ENCODE data around the gene ZNF791.
"Not testable (repeated sequence)": the region's sequence is repeated elsewhere in the genome, so short reads cannot be mapped to it uniquely, and the experiment has no call there.

The ZNF791 gene

DNA sequence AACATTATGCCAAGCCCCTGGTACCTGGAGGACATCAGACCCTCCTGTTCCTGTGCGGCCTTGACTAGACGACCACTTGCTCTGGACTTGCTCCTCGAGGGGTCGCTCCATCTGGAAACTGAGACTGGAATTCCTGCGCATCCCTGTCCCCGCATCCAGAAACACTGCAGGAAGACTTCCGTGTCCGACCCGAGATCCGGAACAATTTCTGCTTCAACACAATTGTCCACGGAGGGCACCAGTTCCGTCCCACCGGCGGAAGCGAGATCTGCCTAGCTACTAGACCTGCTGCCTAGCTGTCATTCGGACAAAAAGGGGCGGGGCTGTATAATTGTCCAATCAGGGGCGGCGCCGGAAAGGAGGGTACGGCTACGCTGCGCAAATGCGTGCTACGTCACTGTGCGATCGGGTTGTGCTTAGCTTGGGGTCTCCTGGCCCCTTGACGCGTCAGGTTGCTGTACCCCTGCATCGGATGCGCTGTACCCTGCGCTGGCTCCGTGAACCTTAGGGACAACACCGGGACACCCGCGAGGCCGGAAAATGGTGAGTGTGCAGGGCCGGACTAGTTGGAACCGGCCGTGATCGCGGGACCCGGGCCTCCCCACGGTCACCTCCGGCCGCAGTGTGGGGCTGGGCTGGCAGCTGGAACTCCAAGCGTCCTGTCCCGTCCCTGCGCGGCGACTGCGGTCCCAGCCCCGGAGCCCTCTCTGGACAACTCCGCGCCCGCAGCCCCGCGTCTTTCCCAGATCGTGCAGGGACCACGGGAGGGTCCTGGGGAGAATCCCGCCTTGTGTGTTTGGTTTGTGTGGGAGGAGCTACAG is at the start of gene ZNF791, which contains the start of gene ZNF490:
Gene ZNF791, plus strand, starts transcription at position 381 of the 821 bp plus-strand sequence. Its CDS starts 160 bp downstream, at position 541.
Gene ZNF490, minus strand, starts transcription at position 274 of the 821 bp plus-strand sequence. Its CDS starts 133 bp downstream, at position 141.
- peak; percentile 94 to 97 for DNase-seq

DNA sequence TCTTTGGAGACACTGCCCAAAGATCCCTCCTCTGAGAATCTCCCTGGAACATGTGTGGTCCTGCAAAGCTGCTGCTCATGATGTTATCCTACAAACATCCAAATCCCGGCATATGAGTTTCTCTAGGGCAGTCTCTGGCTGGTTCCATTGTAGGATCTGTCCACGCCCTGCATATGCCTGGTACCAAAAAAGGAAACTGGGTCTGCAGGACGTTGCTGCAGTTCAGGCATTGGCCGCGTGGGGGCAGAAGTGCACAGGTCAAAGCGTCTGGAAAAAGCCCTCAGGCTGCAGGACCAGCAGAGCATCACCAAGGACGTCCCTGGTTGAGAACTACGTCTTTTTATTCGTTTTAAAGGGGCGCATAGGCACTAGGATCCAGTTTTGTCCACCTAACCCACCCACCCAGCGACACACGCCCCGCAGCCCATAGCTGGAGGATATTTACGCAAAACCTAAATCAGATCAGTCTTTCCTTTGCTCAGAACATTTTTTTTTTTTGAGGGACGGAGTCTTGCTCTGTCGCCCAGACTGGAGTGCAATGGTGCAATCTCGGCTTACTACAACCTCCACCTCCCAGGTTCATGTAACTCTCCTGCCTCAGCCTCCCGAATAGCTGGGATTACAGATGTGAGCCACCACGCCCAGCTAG is 46.6 kb upstream of the ZNF791 start:
- DNase-seq: peak; percentile 84 to 95

DNA sequence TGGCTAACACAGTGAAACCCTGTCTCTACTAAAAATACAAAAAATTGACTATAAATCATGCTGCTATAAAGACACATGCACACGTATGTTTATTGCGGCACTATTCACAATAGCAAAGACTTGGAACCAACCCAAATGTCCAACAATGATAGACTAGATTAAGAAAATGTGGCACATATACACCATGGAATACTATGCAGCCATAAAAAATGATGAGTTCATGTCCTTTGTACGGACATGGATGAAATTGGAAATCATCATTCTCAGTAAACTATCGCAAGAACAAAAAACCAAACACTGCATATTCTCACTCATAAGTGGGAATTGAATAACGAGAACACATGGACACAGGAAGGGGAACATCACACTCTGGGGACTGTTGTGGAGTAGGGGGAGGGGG is 44.3 kb upstream of the ZNF791 start:
- DNase-seq: not testable (repeated sequence)

DNA sequence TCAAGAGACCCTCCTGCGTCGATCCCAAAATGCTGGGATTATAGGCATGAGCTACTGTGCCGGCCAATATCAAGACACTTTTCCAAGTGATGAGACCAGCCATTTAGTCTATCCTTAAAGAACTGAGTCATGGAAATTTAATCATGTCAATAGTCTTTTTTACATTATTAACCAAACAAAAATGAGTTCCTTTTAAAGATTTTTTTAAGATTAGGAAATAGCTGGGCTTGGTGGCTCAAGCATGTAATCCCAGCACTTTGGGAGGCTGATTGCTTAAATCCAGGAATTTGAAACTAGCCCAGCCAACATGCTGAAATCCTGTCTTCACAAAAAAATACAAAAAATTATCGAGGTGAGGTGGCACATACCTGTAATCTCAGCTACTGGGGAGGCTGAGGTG is 42.8 kb upstream of the ZNF791 start:
- DNase-seq: no peak

DNA sequence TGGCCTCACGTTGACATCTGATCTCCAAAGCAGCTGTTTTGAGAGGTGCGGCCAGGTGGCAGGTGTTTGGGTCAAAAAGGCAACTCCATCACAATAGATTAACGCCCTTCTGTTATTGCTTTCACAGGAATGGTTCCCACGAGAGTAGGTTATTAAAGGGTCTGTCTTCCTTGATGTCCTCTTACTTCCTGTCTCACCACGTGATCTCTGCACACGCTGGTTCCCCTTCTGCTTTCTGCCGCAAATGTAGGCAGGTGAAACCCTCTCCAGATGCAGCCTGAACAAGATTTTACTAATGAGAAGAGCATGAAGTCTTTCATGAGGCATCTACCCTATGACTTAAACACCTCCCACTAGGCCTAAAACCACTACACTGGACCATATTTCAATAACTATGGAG is 36.7 kb upstream of the ZNF791 start:
- no peak for DNase-seq

DNA sequence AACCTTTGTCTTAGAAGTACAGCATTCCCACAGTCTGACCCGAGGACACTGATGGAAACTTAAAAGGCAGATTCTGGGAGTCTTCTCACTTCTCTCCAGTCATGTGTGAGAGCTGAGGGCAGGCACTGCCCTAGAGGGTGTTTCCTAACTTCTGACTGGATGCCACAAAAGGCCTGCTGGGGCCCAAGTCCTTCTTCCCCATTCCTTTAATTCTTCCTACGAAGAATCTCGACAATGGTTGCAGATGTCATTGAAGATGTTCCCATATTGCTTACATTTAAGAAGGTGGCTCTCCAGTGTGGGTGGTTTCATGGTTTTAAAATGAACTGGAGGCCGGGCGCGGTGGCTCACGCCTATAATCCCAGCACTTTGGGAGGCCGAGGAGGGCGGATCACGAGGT is 32.1 kb upstream of the ZNF791 start:
- no peak for DNase-seq

DNA sequence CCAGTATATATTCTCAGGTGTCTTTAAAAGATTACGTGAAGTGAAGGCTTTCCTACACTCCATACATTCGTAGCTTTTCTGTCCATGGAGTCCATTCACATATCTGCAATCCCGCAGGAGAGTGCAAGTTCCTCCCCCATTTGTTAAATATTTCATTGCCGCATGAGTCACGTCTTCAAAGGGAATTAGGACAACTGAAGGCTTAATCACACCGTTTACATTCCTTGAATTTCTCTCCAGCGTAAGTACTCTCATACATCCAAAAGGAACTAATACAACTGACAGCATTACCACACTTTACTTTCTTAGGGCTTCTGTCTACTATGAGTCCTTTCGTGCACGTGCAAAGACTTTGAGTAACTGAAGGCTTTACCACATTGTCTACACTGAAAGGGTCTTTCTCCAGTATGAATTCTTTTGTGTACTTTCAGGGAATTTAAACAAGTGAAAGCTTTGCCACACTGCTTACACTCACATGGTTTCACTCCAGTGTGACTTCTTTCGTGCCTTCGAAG is 30.5 kb upstream of the ZNF791 start:
- DNase-seq: no peak

DNA sequence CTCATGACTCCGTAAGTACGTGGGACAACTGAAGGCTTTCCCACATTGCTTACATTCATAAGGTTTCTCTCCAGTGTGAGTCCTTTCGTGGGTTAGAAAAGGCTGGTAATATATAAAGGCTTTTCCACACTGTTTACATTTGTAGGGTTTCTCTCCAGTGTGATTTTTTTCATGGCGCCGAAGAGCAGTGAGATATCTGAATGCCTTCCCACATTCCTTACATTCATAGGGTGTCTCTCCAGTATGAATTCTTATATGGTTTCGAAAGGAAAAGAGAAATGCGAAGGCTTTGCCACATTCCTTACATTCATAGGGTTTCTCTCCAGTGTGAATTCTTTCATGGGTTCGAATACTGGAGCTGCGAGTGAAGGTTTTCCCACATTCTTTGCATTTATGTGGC is 29.6 kb upstream of the ZNF791 start:
- no peak for DNase-seq

DNA sequence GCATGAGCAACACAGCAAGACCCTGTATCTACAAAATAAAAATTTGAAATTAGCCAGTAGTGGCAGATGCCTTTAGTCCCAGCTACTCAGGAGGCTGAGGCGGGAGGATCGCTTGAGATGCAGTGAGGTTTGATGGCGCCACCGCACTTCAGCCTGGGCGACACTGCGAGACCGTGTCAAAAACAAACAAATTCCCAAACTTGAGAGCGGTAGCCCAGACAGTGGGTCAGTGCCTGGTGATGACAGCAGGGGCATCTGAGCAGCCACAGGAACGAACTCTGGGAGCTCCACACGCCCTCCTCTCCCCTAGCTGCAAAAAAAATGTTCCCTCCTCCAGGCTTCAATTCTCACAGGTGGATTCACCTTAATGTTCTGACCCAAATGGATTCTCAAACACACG is 14.2 kb upstream of the ZNF791 start:
- no peak for DNase-seq

DNA sequence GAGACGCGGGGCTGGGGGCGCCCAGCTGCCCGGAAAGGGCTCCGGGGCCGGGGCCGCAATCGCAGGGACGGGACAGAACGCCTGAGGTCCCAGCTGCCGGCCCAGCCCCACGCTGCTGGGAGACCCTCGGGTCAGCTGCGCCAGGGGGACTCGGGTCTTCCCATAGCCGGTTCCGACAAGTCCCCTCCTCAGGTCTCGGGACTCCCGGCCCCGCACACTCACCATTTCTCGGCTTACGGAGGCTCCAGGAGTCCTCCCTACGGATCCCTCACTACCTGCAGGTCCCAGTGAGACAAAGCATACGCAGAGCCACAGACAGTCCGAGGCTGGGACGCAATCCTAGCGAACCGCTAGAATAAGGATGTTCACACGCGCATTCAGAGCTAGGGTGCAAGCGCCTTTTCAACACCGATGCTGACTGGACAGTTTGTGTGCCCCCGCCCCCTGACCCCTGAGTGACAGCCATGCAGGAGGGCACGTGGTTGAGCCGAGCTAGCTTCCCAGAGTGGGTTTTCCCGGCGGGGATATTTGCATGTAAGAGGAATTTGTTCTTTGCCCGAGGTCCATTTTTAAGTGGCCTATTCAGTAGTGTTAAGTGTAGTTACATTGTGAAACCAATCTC is 13.7 kb upstream of the ZNF791 start:
- no peak for DNase-seq

DNA sequence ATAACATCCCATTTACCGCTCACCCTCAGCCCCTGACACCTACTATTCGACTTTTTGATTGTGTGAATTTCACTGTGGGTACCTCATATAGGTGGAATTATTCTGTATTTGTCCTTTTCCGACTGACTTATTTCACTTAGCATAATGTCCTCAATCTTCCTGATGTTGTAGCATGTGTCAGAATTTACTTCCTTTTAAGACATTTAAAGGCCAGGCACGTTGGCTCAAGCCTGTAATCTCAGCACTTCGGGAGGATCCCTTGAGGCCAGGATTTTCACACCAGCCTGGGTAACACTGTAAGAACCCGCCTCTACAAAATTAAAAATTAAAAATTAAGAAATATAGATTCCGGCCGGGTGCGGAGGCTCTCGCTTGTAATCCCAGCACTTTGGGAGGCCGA is 13.1 kb upstream of the ZNF791 start:
- DNase-seq: no peak

DNA sequence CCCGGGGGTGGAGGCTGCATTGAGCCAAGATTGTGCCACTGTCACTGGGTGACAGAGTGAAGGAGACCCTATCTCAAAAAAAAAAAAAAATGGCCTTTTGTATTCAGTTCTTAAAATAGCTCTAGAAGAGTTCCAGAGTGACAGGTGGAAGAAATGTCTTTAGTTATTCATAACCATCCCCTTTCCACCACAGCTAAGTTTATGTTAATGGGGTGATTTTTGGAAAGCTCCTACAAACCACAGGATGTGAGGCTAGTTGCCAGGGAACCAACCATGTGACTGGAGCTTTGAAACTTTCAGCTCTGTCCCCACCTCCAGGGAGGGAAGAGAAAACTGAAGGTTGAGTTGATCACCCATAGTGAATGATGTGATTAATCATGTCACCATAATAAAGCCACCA is 7.0 kb upstream of the ZNF791 start:
- DNase-seq: peak; percentile 40 to 46

DNA sequence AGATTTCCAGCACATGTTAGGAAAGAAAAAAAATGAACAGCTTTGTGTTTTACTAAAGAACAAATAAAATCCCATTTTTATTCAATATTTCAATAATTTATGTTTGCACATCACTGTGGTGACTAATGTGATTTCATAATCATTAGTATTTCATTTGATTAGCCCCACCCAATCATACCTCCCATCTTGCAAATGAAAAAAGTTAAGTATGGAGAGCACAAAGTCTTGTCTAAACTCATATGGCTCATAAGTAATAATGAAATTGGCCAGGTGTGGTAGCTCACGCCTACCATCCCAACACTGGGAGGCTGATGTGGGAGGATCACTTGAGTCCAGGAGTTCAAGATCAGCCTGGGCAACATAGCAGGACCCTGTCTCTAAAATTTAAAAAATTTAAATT is 3.9 kb upstream of the ZNF791 start:
- DNase-seq: no peak

DNA sequence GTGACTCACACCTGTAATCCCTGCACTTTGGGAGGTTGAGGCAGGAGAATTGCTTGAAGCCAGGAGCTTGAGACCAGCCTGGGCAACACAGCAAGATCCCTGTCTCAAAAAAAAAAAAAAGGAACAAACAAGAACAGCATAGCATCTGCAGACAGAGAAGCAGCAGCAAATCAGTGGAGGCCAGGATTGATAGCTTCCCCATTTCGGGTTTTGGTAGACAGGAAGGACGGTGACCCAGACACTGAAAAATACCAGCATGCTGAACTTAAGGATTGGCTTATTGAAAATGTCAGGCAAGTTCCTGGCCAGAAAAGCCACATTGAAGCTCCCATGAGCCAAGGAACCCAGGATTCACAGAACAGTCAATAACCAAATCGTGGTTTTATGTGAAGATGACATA is 3.1 kb upstream of the ZNF791 start:
- DNase-seq: no peak

DNA sequence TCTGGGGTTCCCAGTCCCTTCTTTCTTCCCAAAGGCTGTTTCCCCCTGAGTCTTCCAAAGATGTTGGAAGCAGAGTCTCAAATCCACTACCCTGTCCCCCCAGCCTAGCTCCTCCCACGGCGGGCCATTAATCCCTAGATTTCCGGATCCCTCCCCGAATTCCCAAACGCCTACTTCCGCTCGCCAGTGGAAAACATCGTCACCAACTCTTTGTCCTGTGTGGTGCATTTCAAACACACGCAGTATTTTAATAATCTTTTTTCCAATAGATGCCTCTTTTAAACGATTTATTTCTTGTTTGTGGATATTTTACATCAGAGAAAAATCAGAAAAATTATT is 610 bp downstream of the ZNF791 start:
- no peak for DNase-seq

DNA sequence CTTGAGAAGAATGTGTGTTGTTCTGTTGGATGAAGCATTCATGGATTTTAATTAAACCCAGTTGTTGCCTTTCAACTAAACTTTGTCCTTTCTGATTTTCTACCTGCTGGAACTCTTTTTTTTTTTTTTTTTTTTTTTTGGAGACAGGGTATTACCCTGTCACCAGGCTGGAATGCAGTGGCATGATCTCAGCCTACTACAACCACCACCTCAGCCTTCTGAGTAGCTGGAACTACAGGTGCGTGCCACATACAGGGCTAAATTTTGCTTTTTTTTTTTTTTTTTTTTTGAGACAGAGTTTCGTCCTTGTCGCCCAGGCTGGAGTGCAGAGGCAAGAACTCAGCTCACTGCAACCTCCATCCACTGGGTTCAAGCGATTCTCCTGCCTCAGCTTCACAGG is 6.9 kb downstream of the ZNF791 start:
- no peak for DNase-seq

DNA sequence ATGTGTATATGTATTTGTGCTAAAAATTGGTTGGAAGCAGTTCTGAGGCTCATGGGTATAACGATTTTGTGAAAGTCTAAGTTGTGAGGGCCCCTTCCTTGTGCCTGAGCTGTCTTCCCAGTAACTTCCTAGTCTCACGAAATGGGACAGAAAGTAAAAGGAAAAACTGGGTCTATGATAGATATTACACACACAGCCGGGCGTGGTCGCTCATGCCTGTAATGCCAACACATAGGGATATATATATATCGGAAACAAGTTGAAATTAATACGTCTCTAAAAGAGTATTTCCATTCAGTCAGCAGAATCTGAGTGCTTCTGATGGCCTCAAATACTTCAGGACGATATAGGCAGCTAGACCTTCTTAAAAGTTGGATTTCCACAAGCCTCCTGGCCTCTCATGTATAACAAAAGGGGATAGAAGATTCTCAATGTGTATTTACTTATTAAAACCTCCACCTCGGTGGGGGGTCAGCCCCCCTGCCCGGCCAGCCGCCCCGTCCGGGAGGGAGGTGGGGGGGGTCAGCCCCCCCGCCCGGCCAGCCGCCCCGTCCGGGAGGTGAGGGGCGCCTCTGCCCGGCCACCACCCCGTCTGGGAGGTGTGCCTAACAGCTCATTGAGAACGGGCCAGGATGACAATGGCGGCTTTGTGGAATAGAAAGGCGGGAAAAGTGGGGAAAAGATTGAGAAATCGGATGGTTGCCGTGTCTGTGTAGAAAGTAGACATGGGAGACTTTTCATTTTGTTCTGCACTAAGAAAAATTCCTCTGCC is 10.7 kb downstream of the ZNF791 start:
- DNase-seq: not testable (repeated sequence)

DNA sequence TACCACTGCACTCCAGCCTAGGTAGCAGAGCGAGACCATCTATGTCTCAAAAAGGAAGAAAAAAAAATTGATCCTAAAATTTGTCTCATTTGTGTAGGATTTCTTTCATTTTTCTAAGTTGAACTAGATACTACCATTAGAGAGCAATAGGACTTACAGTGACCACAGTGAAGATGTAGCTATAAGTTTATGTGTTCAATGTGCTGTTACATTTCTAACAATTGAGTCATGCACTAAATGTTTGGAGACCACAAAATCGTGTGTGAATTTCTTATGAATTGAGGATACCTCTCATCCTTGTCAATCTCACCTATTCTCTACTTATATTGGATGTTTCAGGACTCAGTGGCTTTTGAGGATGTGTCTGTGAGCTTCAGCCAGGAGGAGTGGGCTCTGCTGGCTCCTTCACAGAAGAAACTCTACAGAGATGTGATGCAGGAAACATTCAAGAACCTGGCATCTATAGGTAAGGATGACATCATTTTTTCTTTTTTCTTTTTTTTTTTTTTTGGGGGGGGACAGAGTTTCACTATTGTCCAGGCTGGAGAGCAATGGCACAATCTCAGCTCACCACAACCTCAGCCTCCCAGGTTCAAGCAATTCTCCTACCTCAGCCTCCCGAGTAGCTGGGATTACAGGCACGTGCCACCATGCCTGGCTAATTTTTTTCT is 12.8 kb downstream of the ZNF791 start:
- no peak for DNase-seq

DNA sequence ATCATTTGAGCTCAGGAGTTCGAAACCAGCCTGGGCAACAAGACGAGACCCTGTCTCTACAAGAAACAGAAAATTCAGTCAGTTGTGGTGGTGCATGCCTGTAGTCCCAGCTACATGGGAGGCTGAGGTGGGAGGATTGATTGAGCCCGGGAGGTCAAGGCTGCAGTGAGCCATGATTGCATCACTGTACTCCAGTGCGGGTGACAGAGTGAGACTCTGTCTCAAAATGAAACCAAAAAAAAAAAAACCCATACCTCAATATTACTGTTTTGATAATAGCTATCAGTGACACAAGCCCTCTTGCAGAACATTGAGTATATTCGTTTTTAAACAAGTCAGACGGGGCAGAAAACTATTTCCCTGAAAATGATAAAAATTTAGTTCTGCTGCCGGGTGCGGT is 16.2 kb downstream of the ZNF791 start:
- DNase-seq: no peak

DNA sequence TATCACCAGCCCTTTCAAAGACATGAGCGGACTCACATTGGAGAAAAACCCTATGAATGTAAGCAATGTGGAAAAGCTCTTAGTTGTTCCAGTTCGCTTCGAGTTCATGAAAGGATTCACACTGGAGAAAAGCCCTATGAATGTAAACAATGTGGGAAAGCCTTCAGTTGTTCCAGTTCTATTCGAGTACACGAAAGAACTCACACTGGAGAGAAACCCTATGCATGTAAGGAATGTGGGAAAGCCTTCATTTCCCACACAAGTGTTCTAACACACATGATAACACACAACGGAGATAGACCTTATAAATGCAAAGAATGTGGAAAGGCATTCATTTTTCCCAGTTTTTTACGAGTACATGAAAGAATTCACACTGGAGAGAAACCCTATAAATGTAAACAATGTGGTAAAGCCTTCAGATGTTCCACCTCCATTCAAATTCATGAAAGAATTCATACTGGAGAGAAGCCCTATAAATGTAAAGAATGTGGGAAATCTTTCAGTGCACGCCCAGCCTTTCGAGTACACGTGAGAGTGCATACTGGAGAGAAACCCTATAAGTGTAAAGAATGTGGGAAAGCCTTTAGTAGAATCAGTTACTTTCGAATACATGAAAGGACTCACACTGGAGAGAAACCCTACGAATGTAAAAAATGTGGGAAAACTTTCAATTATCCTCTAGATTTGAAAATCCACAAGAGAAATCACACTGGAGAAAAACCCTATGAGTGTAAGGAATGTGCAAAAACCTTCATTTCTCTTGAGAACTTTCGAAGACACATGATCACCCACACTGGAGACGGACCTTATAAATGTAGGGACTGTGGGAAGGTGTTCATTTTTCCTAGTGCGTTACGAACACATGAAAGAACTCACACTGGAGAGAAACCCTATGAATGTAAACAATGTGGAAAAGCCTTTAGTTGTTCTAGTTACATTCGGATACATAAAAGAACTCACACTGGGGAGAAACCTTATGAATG is 17.6 kb downstream of the ZNF791 start:
- DNase-seq: no peak

DNA sequence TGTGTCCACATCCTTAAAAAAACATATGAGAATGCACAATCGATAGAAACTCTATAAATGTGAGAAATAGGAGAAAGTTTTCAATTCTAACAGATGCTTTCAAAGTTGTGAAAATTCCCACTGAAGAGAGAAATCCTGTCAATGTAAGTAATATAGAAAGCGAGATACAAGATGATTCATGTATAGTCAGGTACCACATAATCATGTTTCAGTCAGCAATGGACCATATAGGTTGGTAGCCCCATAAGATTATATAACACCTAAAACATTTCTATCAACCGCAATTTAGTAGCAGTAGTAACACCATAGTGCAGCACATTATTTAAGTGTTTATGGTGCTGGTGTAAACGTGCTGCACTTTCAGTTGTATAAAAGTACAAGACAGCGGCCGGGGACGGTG is 18.5 kb downstream of the ZNF791 start:
- no peak for DNase-seq

Measured in activated CD4-positive, alpha-beta T cell treated with anti-CD3 and anti-CD28 coated beads for 4 hours (primary cell).